HG02678 (cell line): ENCODE measurements around the gene SLC15A2.

ENCODE experiments used
- ATAC-seq: cut with Tn5 transposase; IDR thresholded peaks from one replicate; pipeline ENCODE4 v1.9.1; 2021; ENCODE audit warnings: mild to moderate bottlenecking, moderate library complexity; ENCODE audit not compliant: unreplicated experiment

Gene SLC15A2

DNA sequence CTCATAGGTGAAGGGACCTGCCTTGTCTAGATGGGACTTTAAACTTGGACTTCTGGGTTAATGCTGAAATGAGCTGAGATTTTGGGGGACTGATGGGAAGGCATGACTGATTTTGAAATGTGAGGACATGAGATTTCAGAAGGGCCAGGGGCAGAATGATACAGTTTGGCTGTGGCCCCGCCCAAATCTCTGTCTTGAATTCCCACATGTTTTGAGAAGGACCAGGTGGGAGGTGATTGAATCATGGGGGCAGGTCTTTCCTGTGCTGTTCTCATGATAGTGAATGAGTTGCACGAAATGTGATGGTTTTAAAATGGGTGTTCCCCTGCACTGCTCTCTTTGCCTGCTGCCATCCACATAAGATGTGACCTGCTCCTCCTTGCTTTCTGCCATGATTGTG is 85.0 kb downstream of the SLC15A2 start:
- ATAC-seq: peak; percentile 16

GRCh38 chr3:121979734-121980449 is 85.7 kb downstream of the SLC15A2 start:
- peak; percentile 66 for ATAC-seq

DNA sequence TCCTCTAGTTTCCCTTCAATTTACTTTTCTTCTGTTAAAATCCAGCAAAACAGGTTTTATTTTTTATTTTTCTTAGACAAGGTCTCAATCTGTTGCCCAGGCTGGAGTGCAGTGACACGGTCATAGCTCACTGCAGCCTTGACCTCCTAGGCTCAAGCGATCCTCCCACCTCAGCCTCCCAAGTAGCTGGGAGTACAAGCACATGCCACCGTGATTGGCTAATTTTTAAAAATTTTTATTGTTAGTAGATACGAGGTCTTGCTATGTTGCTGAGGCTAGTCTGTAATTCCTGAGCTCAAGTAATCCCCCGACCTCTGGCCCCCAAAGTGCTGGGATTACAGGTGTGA is 86.2 kb downstream of the SLC15A2 start:
- ATAC-seq: no peak

DNA sequence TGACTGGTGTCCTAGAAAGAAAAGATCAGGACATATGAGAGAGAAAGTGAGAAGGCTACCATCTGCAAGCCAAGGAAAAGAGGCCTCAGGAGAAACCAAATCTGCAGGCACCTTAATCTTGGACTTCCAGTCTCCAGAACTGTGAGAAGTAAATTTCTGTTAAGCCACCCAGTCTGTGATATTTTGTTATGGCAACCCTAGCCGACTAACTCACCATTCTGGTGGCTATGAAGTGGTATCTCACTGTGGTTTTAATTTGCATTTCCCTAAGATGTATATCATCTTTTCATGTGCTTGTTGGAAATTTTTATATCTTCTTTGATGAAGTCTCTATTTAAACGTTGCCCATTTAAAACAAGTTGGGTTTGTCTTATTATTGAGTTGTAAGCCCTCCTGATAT is 87.3 kb downstream of the SLC15A2 start:
- no peak for ATAC-seq

DNA sequence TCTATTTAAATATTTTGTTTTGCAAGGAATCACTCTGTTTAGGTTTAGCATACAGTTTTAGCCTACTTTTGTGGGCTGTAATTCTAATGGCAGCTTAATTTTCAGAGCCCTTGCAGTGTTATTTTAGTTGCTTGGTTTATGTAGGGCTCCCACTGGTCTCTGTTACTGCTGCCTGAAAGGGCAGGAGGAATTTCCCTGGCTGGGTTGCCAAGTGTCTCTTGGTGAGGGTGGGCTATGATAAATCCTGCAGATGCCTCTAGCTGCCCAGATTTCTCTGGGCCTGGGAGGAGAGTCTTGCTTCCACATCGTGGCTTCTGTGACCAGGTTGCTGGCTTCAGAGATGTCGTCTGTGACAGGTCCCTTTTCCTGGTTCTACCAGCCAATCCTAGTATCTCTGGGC is 91.6 kb downstream of the SLC15A2 start:
- no peak for ATAC-seq

DNA sequence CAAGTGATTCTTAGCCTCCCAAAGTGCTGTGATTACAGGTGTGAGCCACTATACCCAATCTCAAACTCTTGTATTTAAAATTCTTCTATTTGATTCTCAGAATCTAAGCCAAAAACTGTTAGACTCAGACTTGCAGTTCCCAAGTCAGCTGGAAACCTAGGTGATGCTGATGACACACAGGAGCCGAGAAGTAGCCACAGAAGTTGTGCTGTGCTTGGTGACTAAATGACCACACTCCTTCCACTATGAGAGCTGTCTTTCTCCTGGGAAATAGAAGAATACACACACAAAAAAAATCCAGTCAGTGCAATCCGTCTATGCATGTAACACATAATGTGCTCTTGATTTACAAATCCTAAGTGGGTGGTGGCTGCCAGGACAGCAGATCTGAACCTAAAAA is 93.9 kb downstream of the SLC15A2 start:
- ATAC-seq: no peak

DNA sequence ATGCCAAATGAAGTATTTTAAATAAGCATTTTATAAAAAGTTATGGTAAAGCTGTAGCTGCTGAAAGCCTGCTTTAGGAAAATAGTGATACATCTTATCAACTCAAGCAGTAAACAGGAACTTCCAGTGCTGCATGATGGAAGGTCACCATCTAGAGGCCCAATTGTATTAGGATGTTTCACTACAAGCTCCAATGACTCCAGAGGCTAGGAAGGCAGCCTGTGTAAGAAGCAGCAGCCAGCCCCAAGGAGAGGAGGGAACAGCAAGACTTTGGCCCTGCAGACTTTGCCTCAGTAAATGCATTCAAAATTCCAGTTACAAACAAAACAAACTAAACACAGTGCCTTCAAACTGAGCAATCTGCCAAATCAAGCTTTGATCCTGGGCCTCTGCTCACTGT is 95.7 kb downstream of the SLC15A2 start:
- no peak for ATAC-seq

- peak; percentile 64 for ATAC-seq
Observed at GRCh38 chr3:121992601-121993560, 98.7 kb downstream of the SLC15A2 start.
